SK-N-SH (cell line): ENCODE results near the gene CRP. TPM values are rescaled to one million over a fixed set of nuclear protein-coding genes. Genes with fewer than 3 reads are reported as not detected.

Experiments
- CTCF ChIA-PET: fragments of 300-600, 350-600 bp; formaldehyde crosslinking; extraction: SDS; loops from one replicate; lab custom pipeline; 2021; lab: Yijun Ruan, JAX
- POLR2A ChIA-PET: fragments of 350-600 bp; sonication (Branson Sonifier 250); formaldehyde crosslinking; extraction: SDS; loops from one replicate; lab custom pipeline; 2020; ENCODE audit warnings: antibody characterized with exemption, inconsistent platforms; lab: Yijun Ruan, JAX
- DNase-seq: peaks from one replicate; pipeline ENCODE4 v3.0.0; 2012
- H2AFZ ChIP-seq: fragments of 200-600 bp; sonication (generic); 2 replicates; pipeline ENCODE4 v1.8.1; 2016; ENCODE audit warnings: antibody characterized with exemption, mild to moderate bottlenecking, low read depth
- H3F3A ChIP-seq: fragments of 200-600 bp; sonication (generic); replicated peaks from 2 replicates; pipeline ENCODE3; 2016; ENCODE audit warnings: antibody characterized with exemption, mild to moderate bottlenecking; ENCODE audit not compliant: insufficient read depth
- H3K27ac ChIP-seq, 2 experiments: fragments of 200-500 bp in 1 of 2; fragments of 200-600 bp in 1 of 2; sonication (Bioruptor generic) in 1 of 2; sonication (generic), shearing (Covaris generic) in 1 of 2; 2 replicates each; pipeline versions ENCODE4 v1.5.1 to v1.6.1; 2014 to 2016; ENCODE audit warnings: low read depth in 2 of 2, inconsistent platforms in 1 of 2, low read length in 1 of 2, mild to moderate bottlenecking in 1 of 2, mixed read lengths in 1 of 2
- H3K27me3 ChIP-seq: fragments of 200-600 bp; sonication (generic), shearing (Covaris generic); 2 replicates; pipeline ENCODE4 v1.6.1; 2016; ENCODE audit warnings: mixed run types; ENCODE audit not compliant: insufficient read depth
- H3K36me3 ChIP-seq, 2 experiments: fragments of 200-500 bp in 1 of 2; fragments of 200-600 bp in 1 of 2; sonication (Bioruptor generic) in 1 of 2; sonication (generic) in 1 of 2; replicated peaks in 1 of 2; 2 replicates each; pipeline versions ENCODE3 to v1.5.1; 2014 to 2016; ENCODE audit warnings: low read length in 1 of 2, mild to moderate bottlenecking in 1 of 2; ENCODE audit not compliant: insufficient read depth in 2 of 2, control insufficient read depth in 1 of 2
- H3K4me1 ChIP-seq, 2 experiments: fragments of 200-500 bp in 1 of 2; fragments of 200-600 bp in 1 of 2; sonication (Bioruptor generic) in 1 of 2; sonication (generic), shearing (Covaris generic) in 1 of 2; 2 replicates each; pipeline versions ENCODE4 v1.5.1 to v1.6.1; 2014 to 2016; ENCODE audit warnings: low read depth in 1 of 2, low read length in 1 of 2, mixed run types in 1 of 2; ENCODE audit not compliant: insufficient read depth in 2 of 2, control insufficient read depth in 1 of 2
- H3K4me2 ChIP-seq: fragments of 200-600 bp; sonication (generic), shearing (Covaris generic); 2 replicates; pipeline ENCODE4 v1.6.1; 2017; ENCODE audit warnings: mixed run types
- H3K4me3 ChIP-seq, 2 experiments: fragments of 200-500 bp in 1 of 2; fragments of 200-600 bp in 1 of 2; sonication (Bioruptor generic) in 1 of 2; sonication (generic), shearing (Covaris generic) in 1 of 2; 2 replicates each; pipeline versions ENCODE4 v1.5.1 to v1.8.1; 2014 to 2016; ENCODE audit warnings: low read depth in 2 of 2, inconsistent platforms in 1 of 2, low read length in 1 of 2, mild to moderate bottlenecking in 1 of 2, mixed read lengths in 1 of 2, moderate library complexity in 1 of 2
- H3K79me2 ChIP-seq: fragments of 200-600 bp; sonication (generic); 2 replicates; pipeline ENCODE4 v1.8.1; 2017; ENCODE audit warnings: mild to moderate bottlenecking; ENCODE audit not compliant: insufficient read depth
- H3K9ac ChIP-seq: fragments of 200-600 bp; sonication (generic); 2 replicates; pipeline ENCODE4 v1.6.1; 2017; ENCODE audit warnings: mixed run types
- H3K9me2 ChIP-seq: fragments of 200-600 bp; sonication (generic); 2 replicates; pipeline ENCODE4 v1.6.1; 2017; ENCODE audit warnings: mixed run types
- H3K9me3 ChIP-seq: fragments of 200-600 bp; sonication (generic); 2 replicates; pipeline ENCODE4 v1.6.1; 2017; ENCODE audit warnings: mixed run types, mild to moderate bottlenecking, moderate library complexity
- H4K20me1 ChIP-seq: fragments of 200-600 bp; sonication (generic); 2 replicates; pipeline ENCODE4 v1.6.1; 2017; ENCODE audit warnings: mild to moderate bottlenecking, mixed run types; ENCODE audit not compliant: insufficient read depth
- CTCF ChIP-seq: fragments of 200-600 bp; sonication (generic); IDR thresholded peaks from 2 replicates; pipeline ENCODE4 v1.6.1; 2017; ENCODE audit warnings: antibody characterized with exemption, mild to moderate bottlenecking, moderate library complexity
- ELF1 ChIP-seq: IDR thresholded peaks from 2 replicates; pipeline ENCODE4 v1.4.0; 2012
- EZH2phosphoT487 ChIP-seq: fragments of 200-600 bp; sonication (generic); IDR thresholded peaks from 2 replicates; pipeline ENCODE4 v1.6.1; 2017; ENCODE audit warnings: low read depth, mixed run types, mild to moderate bottlenecking, antibody characterized with exemption, moderate library complexity, borderline replicate concordance
- FOXJ3 ChIP-seq: sonication (generic); formaldehyde crosslinking; IDR thresholded peaks from 2 replicates; pipeline ENCODE4 v1.5.1; 2020; ENCODE audit warnings: mild to moderate bottlenecking, missing genetic modification reagents
- GABPA ChIP-seq: IDR thresholded peaks from 2 replicates; pipeline ENCODE4 v1.4.0; 2012; ENCODE audit warnings: low read depth, mild to moderate bottlenecking
- IRF3 ChIP-seq: fragments of 150-350 bp; IDR thresholded peaks from 2 replicates; pipeline ENCODE4 v1.6.1; 2016; ENCODE audit warnings: mild to moderate bottlenecking, low read depth, low read length
- TAF1 ChIP-seq: IDR thresholded peaks from 2 replicates; pipeline ENCODE4 v1.6.1; 2012; ENCODE audit warnings: low read depth, mild to moderate bottlenecking, low read length, moderate library complexity, borderline replicate concordance
- TEAD4 ChIP-seq: IDR thresholded peaks from 2 replicates; pipeline ENCODE4 v1.4.0; 2012; ENCODE audit warnings: mild to moderate bottlenecking, borderline replicate concordance; ENCODE audit not compliant: insufficient read depth
- USF1 ChIP-seq: IDR thresholded peaks from 2 replicates; pipeline ENCODE4 v1.4.0; 2012; ENCODE audit warnings: low read depth, borderline replicate concordance
- WGBS: methylation state at CpG from one replicate; pipeline ENCODE4 v1.1.6; 2017; ENCODE audit warnings: low lambda C conversion rate; 5-methylcytosine and 5-hydroxymethylcytosine counted together
- polyA plus RNA-seq, 3 experiments: library from polyadenylated mRNA; depleted of rRNA; stranded (reverse); fragments of >200 nt; gene quantifications; 2 replicates each; pipeline ENCODE4 v1.2.3, GENCODE V29; 2012
- TF ChIP-seq, protein P1 (sequence below): fragments of 150-350 bp; IDR thresholded peaks from 2 replicates; pipeline ENCODE4 v1.6.1; 2017; ENCODE audit warnings: antibody characterized with exemption, low read length, low read depth, borderline replicate concordance
- TF ChIP-seq, protein P2 (sequence below): IDR thresholded peaks from 2 replicates; pipeline ENCODE4 v1.4.0; 2012; ENCODE audit warnings: low read depth

CRP gene
- polyA plus RNA-seq, 1 of the 3 experiments (the other 2 are of a cell fraction) = not detected

DNA sequence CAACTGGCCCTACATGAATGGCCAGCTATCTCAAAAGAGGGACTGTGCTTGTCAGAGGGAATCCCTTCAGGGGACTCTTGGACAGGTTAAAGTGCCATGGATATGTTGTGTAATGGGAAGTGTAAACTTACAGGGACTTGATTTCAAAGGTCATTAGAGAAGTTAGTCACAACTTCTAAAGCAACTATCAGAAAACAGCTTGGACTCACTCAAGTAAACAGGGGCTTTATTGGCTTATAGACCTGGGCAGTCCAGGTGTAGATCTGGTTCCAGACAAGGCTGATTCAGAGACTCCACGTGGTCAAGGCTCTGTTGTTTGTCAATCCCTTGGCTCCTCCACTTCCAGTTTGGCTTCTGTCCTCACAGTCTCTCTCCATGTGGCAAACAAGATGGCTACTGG is 2.3 kb downstream of the CRP start:
- Histone ChIP-seq H3K9me2 (no peaks in the 10 kb centered on the region), H2AFZ (no peak overlapping the region), H3K9me3 (no peaks in the 10 kb centered on the region), H3K4me1 (no peaks in the 10 kb centered on the region), H3K36me3 (no peaks in the 10 kb centered on the region), H3K79me2 (no peaks in the 10 kb centered on the region), H3K9ac (no peak overlapping the region), H3K4me2 (no peak overlapping the region), H3K27ac (no peak overlapping the region), H4K20me1 (no peaks in the 10 kb centered on the region), H3F3A (no peaks in the 10 kb centered on the region), H3K4me3 (no peak overlapping the region), H3K27me3 (no peaks in the 10 kb centered on the region; the same call in 1 of the 2 replicates)
- POLR2A ChIA-PET = no interaction called here
- DNase-seq = no peak
- CTCF ChIA-PET = interaction anchor here (1.3 kb wide), 1 partner anchor 498 kb away, joined by 3 read pairs; no protein-coding TSS in a partner anchor
- TF ChIP-seq EZH2phosphoT487 (no peak), USF1 (no peak), IRF3 (no peak), FOXJ3 (CRISPR knock-in tag) (no peak), GABPA (no peak), CTCF (no peak), TAF1 (no peak), ELF1 (no peak), TEAD4 (no peak)
- TF ChIP-seq, protein P1, sequence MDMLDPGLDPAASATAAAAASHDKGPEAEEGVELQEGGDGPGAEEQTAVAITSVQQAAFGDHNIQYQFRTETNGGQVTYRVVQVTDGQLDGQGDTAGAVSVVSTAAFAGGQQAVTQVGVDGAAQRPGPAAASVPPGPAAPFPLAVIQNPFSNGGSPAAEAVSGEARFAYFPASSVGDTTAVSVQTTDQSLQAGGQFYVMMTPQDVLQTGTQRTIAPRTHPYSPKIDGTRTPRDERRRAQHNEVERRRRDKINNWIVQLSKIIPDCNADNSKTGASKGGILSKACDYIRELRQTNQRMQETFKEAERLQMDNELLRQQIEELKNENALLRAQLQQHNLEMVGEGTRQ = no peak
- TF ChIP-seq, protein P2, sequence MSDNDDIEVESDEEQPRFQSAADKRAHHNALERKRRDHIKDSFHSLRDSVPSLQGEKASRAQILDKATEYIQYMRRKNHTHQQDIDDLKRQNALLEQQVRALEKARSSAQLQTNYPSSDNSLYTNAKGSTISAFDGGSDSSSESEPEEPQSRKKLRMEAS = no peak
- 0% methylated on average over 1 of the region's 1 CpG for WGBS
